ENCODE results near the gene TDRD3. TPM values are rescaled to one million over a fixed set of nuclear protein-coding genes. Genes with fewer than 3 reads are reported as not detected.

TDRD3 gene
- total RNA-seq, 2 donors from 2014 or later = 18.8 to 39.2 TPM

GRCh38 chr13:60613080-60613479, 216.1 kb downstream of the TDRD3 start:
- H3K27ac ChIP-seq = no peak overlapping the region
- TF ChIP-seq, protein P1, sequence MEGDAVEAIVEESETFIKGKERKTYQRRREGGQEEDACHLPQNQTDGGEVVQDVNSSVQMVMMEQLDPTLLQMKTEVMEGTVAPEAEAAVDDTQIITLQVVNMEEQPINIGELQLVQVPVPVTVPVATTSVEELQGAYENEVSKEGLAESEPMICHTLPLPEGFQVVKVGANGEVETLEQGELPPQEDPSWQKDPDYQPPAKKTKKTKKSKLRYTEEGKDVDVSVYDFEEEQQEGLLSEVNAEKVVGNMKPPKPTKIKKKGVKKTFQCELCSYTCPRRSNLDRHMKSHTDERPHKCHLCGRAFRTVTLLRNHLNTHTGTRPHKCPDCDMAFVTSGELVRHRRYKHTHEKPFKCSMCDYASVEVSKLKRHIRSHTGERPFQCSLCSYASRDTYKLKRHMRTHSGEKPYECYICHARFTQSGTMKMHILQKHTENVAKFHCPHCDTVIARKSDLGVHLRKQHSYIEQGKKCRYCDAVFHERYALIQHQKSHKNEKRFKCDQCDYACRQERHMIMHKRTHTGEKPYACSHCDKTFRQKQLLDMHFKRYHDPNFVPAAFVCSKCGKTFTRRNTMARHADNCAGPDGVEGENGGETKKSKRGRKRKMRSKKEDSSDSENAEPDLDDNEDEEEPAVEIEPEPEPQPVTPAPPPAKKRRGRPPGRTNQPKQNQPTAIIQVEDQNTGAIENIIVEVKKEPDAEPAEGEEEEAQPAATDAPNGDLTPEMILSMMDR (IDR thresholded peaks at IDR 0.05) = no peak

DNA sequence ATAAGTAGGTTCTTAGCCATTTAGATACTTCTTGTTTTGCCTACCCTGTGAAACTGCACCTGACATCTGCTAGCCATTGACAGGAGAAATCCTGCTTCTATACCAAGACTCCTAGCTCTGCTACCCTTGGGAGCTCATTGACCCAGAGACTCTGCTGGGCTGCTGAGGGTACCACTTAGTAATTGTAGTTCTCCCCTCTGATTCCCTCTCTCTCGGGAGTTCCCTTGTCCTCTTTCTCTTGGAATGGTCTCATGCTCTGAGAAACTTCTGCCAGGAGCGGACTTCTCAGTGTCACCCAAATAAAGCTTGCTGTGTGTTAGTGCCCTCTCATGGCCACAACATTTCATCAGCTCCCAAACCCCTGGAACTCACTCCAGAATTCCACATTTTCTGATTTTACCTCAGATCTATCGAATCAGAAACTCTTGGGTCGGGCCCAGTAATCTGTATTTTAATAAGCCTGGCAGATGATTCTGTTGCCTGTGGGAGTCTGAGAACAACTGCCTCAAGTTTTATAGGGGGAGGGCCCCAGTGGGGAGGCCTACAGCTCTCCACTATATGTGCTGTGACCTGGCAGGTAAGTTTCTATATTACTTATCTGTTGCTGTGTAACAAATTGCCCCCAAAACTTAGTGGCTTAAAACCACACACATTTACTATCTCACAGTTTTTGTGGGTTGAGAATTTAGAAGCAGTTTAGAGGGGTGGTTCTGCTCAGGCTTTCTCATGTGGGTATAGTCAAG, 221.1 kb downstream of the TDRD3 start:
- Histone ChIP-seq H3K27me3 (replicated peaks; ENCODE audit: insufficient read depth) (no peaks in the 10 kb centered on the region), H3K4me3 (no peak overlapping the region), H3K9me3 (no peaks in the 10 kb centered on the region), H3K36me3 (no peaks in the 10 kb centered on the region), H3K4me1 (ENCODE audit: control insufficient read depth in 1 of 2, low read depth in 2 of 2) (no peaks in the 10 kb centered on the region), H3K27ac (no peak overlapping the region)
- DNase-seq (ENCODE audit: low spot score) (no peak), ATAC-seq (ENCODE audit: insufficient number of reproducible peaks, low FRiP score, low read depth) (no peak)
- TF ChIP-seq, protein P1 (IDR thresholded peaks at IDR 0.05) = no peak

More at GRCh38 chr13:60613080-60613479, 216.1 kb downstream of the TDRD3 start:
- ATAC-seq (ENCODE audit: insufficient number of reproducible peaks, low FRiP score, low read depth) (no peak), DNase-seq (ENCODE audit: low spot score) (no peak)
- no peaks in the 10 kb centered on the region for H3K27me3 ChIP-seq (replicated peaks; ENCODE audit: insufficient read depth)
- no peaks in the 10 kb centered on the region for H3K36me3 ChIP-seq
- no peak overlapping the region for H3K4me3 ChIP-seq
- no peaks in the 10 kb centered on the region for H3K9me3 ChIP-seq
- no peaks in the 10 kb centered on the region for H3K4me1 ChIP-seq (ENCODE audit: control insufficient read depth in 1 of 2, low read depth in 2 of 2)

- Histone ChIP-seq H3K4me1 (ENCODE audit: control insufficient read depth in 1 of 2, low read depth in 2 of 2) (no peaks in the 10 kb centered on the region), H3K27me3 (replicated peaks; ENCODE audit: insufficient read depth) (no peaks in the 10 kb centered on the region), H3K27ac (no peak overlapping the region), H3K36me3 (no peaks in the 10 kb centered on the region), H3K9me3 (no peaks in the 10 kb centered on the region), H3K4me3 (no peak overlapping the region)
- TF ChIP-seq, protein P1 (IDR thresholded peaks at IDR 0.05) = no peak
- no peak for DNase-seq (ENCODE audit: low spot score)
- no peak for ATAC-seq (ENCODE audit: insufficient number of reproducible peaks, low FRiP score, low read depth)
These were observed 222.4 kb downstream of the TDRD3 start for GRCh38 chr13:60619461-60619860.

DNA sequence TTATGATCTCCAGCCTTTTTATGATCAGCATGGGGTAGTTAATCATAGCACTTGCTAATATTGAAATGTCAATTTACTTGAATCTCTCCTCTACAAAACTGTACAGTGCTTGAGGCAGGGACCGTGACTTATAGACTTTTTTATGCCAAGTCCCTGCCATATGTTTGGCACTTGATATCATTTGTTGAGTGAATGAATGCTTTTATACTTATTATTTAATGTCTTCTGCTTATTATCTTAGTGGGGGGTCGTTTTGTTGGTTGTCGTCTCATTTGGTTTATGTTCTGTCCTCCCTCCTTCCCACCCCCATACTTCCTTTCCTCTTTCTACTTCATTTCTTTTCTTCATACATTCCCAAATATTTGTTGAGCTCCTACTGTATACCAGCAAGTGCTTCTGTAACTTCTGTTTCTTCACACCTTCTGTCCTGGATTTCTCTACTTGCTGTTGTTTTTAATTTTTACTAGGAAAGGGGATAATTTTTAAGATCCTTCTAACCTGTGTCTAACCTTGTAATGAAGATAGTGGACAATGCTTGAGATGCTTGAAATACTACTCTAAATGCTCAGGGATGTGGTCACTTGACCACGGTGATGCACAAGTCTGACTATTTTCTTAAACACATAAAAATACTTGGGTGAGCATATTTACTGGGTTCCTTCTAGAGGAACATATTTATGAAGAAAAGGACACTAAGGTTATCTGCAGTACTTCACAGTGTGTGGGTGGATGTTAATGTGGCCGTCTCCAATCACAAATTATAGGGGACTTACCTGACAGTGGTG, 223.8 kb downstream of the TDRD3 start:
- H3K9me3 ChIP-seq = no peaks in the 10 kb centered on the region
- no peak for ATAC-seq (ENCODE audit: insufficient number of reproducible peaks, low FRiP score, low read depth)
- TF ChIP-seq, protein P1 (IDR thresholded peaks at IDR 0.05) = no peak
- DNase-seq (ENCODE audit: low spot score) = no peak
- H3K27ac ChIP-seq = no peak overlapping the region
- no peaks in the 10 kb centered on the region for H3K36me3 ChIP-seq
- no peaks in the 10 kb centered on the region for H3K27me3 ChIP-seq (replicated peaks; ENCODE audit: insufficient read depth)
- H3K4me3 ChIP-seq = no peak overlapping the region
- H3K4me1 ChIP-seq (ENCODE audit: control insufficient read depth in 1 of 2, low read depth in 2 of 2) = no peaks in the 10 kb centered on the region

DNA sequence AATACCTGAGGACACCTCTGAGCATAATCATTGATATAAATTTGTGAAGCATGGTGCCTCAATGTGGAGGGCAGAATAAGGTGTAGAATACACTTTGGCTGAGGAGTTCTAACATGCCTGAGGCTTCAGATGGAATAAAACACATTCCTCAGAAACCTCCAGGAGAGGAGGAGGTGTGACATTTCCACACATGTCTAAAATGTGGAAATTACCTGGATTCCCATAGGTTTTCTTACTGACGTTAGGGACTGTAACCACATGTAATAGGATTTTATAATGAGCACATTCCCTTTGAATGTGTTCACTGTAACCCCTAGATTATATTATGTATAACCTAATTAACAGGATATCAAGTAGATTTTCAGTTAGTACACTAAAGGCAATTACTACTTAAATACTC, 226.1 kb downstream of the TDRD3 start:
- ATAC-seq (ENCODE audit: insufficient number of reproducible peaks, low FRiP score, low read depth) (no peak), DNase-seq (ENCODE audit: low spot score) (no peak)
- H3K9me3 ChIP-seq = no peaks in the 10 kb centered on the region
- H3K27me3 ChIP-seq (replicated peaks; ENCODE audit: insufficient read depth) = no peaks in the 10 kb centered on the region
- H3K4me1 ChIP-seq (ENCODE audit: control insufficient read depth in 1 of 2, low read depth in 2 of 2) = no peaks in the 10 kb centered on the region
- TF ChIP-seq, protein P1 (IDR thresholded peaks at IDR 0.05) = no peak
- no peak overlapping the region for H3K4me3 ChIP-seq
- H3K36me3 ChIP-seq = no peaks in the 10 kb centered on the region
- no peak overlapping the region for H3K27ac ChIP-seq
